HepG2 (cell line): ENCODE results near the gene TBL3. TPM values are rescaled to one million over a fixed set of nuclear protein-coding genes. Genes with fewer than 3 reads are reported as not detected.

Source experiments
- AHDC1 ChIP-seq: sonication (generic); formaldehyde crosslinking; IDR thresholded peaks from 2 replicates; pipeline ENCODE4 v1.5.1; 2020; ENCODE audit warnings: mild to moderate bottlenecking, missing genetic modification reagents, borderline replicate concordance
- CAMTA2 ChIP-seq: sonication (generic); formaldehyde crosslinking; IDR thresholded peaks from 2 replicates; pipeline ENCODE4 v1.4.0; 2020; ENCODE audit warnings: mild to moderate bottlenecking, missing genetic modification reagents, borderline replicate concordance
- CBFB ChIP-seq: sonication (generic); formaldehyde crosslinking; IDR thresholded peaks from 2 replicates; pipeline ENCODE4 v1.4.0; 2020; ENCODE audit warnings: missing genetic modification reagents
- DR1 ChIP-seq: sonication (generic); formaldehyde crosslinking; IDR thresholded peaks from 2 replicates; pipeline ENCODE4 v1.8.0; 2021; ENCODE audit warnings: mild to moderate bottlenecking, missing genetic modification reagents, inconsistent platforms
- E2F2 ChIP-seq: sonication (generic); formaldehyde crosslinking; IDR thresholded peaks from 2 replicates; pipeline ENCODE4 v1.4.0; 2020; ENCODE audit warnings: missing genetic modification reagents, borderline replicate concordance
- GLI4 ChIP-seq: sonication (generic); formaldehyde crosslinking; IDR thresholded peaks from 2 replicates; pipeline ENCODE4 v1.5.1; 2020; ENCODE audit warnings: missing genetic modification reagents, mild to moderate bottlenecking, moderate library complexity, borderline replicate concordance
- GZF1 ChIP-seq: sonication (generic); formaldehyde crosslinking; IDR thresholded peaks from 2 replicates; pipeline ENCODE4 v1.5.1; 2020; ENCODE audit warnings: mild to moderate bottlenecking, missing genetic modification reagents
- HHEX ChIP-seq: IDR thresholded peaks from 2 replicates; pipeline ENCODE4 v1.6.1; 2016; ENCODE audit warnings: control low read depth
- NFATC3 ChIP-seq: sonication (generic); formaldehyde crosslinking; IDR thresholded peaks from 2 replicates; pipeline ENCODE4 v1.5.1; 2020; ENCODE audit warnings: mild to moderate bottlenecking, missing genetic modification reagents
- PBX3 ChIP-seq: sonication (generic); formaldehyde crosslinking; IDR thresholded peaks from 2 replicates; pipeline ENCODE4 v1.8.1; 2023; ENCODE audit warnings: missing genetic modification reagents, inconsistent platforms, borderline replicate concordance
- SIN3B ChIP-seq: fragments of 150-350 bp; IDR thresholded peaks from 2 replicates; pipeline ENCODE4 v1.6.1; 2014; ENCODE audit warnings: low read length
- TRIM24 ChIP-seq: sonication (generic); formaldehyde crosslinking; IDR thresholded peaks from 2 replicates; pipeline ENCODE4 v1.8.0; 2022; ENCODE audit warnings: mild to moderate bottlenecking, missing genetic modification reagents
- XBP1 ChIP-seq: sonication (generic); formaldehyde crosslinking; IDR thresholded peaks from 2 replicates; pipeline ENCODE4 v1.5.0; 2020; ENCODE audit warnings: missing genetic modification reagents
- ZNF276 ChIP-seq: sonication (generic); formaldehyde crosslinking; IDR thresholded peaks from 2 replicates; pipeline ENCODE4 v1.4.0; 2020; ENCODE audit warnings: mild to moderate bottlenecking, low read depth, missing genetic modification reagents
- ZNF468 ChIP-seq: sonication (generic); formaldehyde crosslinking; IDR thresholded peaks from 2 replicates; pipeline ENCODE4 v1.8.0; 2022; ENCODE audit warnings: mild to moderate bottlenecking, moderate library complexity, missing genetic modification reagents
- ZNF589 ChIP-seq: sonication (generic); formaldehyde crosslinking; conservative IDR thresholded peaks from 2 replicates; pipeline ENCODE4 v1.8.0; 2022; ENCODE audit warnings: mild to moderate bottlenecking, moderate library complexity, missing genetic modification reagents
- ZNF614 ChIP-seq: IDR thresholded peaks from 2 replicates; pipeline ENCODE4 v1.6.1; 2018; ENCODE audit warnings: missing biosample characterization, missing genetic modification reagents, inconsistent platforms, borderline replicate concordance
- ZSCAN12 ChIP-seq: sonication (generic); formaldehyde crosslinking; IDR thresholded peaks from 2 replicates; pipeline ENCODE4 v1.9.0; 2021; ENCODE audit warnings: mild to moderate bottlenecking, missing genetic modification reagents
- ZSCAN20 ChIP-seq: sonication (generic); formaldehyde crosslinking; IDR thresholded peaks from 2 replicates; pipeline ENCODE4 v1.4.0; 2020; ENCODE audit warnings: missing genetic modification reagents, mild to moderate bottlenecking, borderline replicate concordance
- polyA plus RNA-seq, 8 experiments: library from polyadenylated mRNA; depleted of rRNA in 3 of 8; stranded (reverse) in 7 of 8; unstranded in 1 of 8; fragments of >200 nt; fragmentation: Illumina TruSeq in 4 of 8; extraction: Trizol in 4 of 8; gene quantifications; 2 replicates each; pipeline versions ENCODE4 v1.2.1 to v1.2.3, GENCODE V29; 2011 to 2016; ENCODE audit warnings: low read depth in 4 of 8, missing spikeins in 1 of 8, mixed read lengths in 1 of 8; ENCODE audit not compliant: insufficient read depth in 1 of 8
- total RNA-seq, 5 experiments: library from RNA; depleted of rRNA; stranded (reverse); fragments of >200 nt; fragmentation: Illumina TruSeq; extraction: Trizol; gene quantifications; 2 replicates each; pipeline ENCODE4 v1.2.3, GENCODE V29; 2016; ENCODE audit warnings: low read depth in 1 of 5

The TBL3 gene
- total and polyA plus RNA-seq, 2 of the 13 experiments (the other 11 are each of a cell fraction or from before 2014, with no cell fraction given), result 16.8 to 38.0 TPM

GRCh38 chr16:1971796-1972489 is at the start of gene TBL3 (continued):
- 0 out of 2 replicates have a peak, but pooled peaks have one; percentile 30 for TF ChIP-seq ZSCAN12 (CRISPR knock-in tag)
- no peak for TF ChIP-seq AHDC1 (CRISPR knock-in tag)
- TF ChIP-seq E2F2 (CRISPR knock-in tag), result 0 out of 2 replicates have a peak, but pooled peaks have one; percentile 84
- no peak for TF ChIP-seq GZF1 (CRISPR knock-in tag)
- TF ChIP-seq ZSCAN20 (CRISPR knock-in tag), result 0 out of 2 replicates have a peak, but pooled peaks have one; percentile 49
- TF ChIP-seq XBP1 (CRISPR knock-in tag), result no peak
- TF ChIP-seq ZNF614, result peak; percentile 51; the same call in 1 of the 2 replicates
- TF ChIP-seq ZNF589 (CRISPR knock-in tag), result peak; percentile 81
- TF ChIP-seq CBFB (CRISPR knock-in tag), result peak; percentile 97
- TF ChIP-seq ZNF276 (CRISPR knock-in tag), result 0 out of 2 replicates have a peak, but pooled peaks have one; percentile 48
- no peak for TF ChIP-seq ZNF468 (CRISPR knock-in tag)
- TF ChIP-seq TRIM24, result no peak
- TF ChIP-seq CAMTA2 (CRISPR knock-in tag), result peak; percentile 82; the same call in 1 of the 2 replicates
- TF ChIP-seq DR1 (CRISPR knock-in tag), result peak; percentile 89
- TF ChIP-seq GLI4, result 0 out of 2 replicates have a peak, but pooled peaks have one; percentile 94
- peak; percentile 92 for TF ChIP-seq SIN3B
- TF ChIP-seq PBX3, result no peak
- peak; percentile 82; the same call in 1 of the 2 replicates for TF ChIP-seq NFATC3 (CRISPR knock-in tag)
- no peak for TF ChIP-seq HHEX (CRISPR knock-in tag)
